GM20000 (cell line): ENCODE results near the gene PIP5K1C.

Experiments used
- DNase-seq: peaks from one replicate; pipeline ENCODE4 v3.0.0; 2012; ENCODE audit warnings: low spot score
- TF ChIP-seq, protein P1 (sequence below): IDR thresholded peaks from 2 replicates; pipeline ENCODE4 v1.5.1; 2012; ENCODE audit warnings: mild to moderate bottlenecking, control low read depth; ENCODE audit errors: extremely low read depth, missing control alignments

PIP5K1C gene

DNA sequence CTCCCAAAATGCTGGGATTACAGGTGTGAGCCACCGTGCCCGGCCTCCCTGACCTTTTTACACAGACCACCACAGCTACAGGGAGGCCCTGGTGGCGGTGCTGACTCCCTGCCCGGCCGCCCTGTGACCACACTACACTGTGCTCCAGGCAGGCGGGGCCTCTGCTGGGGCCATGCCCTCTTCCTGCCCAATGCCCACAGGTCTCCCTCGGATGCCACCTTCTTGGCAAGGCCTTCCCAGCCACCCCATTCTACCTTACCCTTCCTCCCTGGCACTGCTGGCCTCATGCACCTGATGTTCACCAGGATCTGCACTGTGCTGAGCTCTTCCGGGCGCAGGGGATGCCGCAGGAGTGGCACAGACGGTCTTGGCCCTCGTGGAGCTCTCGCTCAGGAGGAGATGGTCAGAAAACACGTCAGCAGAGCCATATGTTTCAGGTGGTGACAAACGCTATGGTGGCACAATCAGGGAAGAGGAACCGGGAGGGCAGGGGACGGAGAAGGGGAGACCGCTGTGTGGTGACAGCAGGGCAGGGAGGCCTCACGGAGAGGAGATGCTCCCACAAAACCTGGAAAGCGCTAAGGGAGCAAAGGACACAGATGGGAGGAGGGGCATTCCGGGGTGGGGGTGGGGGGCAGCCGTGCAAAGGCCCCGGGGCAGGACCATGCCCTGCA lies 4.1 kb downstream of the PIP5K1C start:
- TF ChIP-seq, protein P1, sequence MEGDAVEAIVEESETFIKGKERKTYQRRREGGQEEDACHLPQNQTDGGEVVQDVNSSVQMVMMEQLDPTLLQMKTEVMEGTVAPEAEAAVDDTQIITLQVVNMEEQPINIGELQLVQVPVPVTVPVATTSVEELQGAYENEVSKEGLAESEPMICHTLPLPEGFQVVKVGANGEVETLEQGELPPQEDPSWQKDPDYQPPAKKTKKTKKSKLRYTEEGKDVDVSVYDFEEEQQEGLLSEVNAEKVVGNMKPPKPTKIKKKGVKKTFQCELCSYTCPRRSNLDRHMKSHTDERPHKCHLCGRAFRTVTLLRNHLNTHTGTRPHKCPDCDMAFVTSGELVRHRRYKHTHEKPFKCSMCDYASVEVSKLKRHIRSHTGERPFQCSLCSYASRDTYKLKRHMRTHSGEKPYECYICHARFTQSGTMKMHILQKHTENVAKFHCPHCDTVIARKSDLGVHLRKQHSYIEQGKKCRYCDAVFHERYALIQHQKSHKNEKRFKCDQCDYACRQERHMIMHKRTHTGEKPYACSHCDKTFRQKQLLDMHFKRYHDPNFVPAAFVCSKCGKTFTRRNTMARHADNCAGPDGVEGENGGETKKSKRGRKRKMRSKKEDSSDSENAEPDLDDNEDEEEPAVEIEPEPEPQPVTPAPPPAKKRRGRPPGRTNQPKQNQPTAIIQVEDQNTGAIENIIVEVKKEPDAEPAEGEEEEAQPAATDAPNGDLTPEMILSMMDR = no peak
- DNase-seq = no peak

DNA sequence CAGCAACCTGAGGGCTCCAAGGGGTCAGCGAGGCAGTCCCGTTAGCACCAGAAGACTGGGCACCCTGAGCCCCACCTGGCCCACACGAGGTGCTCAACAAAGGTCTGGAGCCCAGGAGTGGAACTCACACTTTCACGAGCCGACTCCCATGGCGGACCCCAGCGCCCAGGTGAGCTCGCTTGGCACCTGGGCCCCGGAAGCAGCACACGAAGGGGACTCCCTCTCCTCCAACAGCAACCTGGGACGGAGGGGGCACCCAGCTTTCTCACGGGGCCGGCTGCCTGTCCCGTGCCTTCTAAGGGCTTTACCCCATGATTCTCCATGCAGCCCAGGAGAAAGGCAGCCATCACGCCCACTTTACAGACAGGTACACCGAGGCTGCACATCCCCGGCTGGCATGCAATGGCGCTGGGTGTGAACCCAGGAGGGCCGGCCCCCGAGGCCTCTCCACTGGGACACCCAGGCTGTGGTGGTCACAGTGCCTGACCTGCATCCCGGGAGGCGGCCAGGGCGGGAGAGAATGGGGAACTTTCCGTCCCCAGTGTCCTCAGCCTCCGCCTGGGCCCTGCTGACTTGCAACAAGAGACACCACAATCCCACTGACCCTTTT lies 5.0 kb downstream of the PIP5K1C start:
- TF ChIP-seq, protein P1 = no peak
- DNase-seq = no peak

DNA sequence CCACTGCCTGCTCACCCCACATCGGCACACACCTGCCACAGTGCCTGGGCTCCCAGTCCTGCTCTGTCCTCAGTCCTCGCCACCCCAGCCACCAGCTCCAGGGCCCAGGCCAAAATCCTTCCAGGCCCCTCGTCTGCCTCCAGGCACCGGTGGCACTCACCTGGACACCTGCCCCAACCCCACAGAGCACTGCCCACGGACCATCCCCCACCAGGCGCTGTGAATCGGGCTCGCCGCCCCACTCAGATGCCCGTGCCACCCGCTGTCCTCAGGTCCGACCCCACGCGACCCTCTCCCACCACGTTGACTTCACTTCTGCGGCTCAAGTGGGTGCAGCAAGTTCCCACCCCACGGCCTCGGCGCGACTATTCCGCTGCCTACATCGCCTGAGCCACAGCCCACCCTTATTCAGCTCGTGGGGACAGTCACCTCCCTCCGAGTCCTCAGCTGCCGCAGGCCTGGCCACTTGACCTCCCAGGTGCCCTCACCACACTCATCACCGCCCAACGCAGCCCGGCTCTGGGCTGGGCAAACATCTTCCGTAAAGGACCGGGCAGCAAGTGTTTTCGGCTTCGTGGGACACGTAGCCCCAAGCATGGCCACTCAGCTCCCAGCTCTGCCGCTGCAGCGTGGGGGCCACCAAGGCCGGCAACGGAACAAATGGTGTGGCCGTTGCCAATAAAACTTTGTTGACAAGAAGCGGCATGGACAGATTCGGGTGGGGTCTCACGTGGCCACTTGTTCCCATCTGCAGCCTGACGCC lies 5.7 kb downstream of the PIP5K1C start:
- DNase-seq = no peak
- TF ChIP-seq, protein P1 = no peak

DNA sequence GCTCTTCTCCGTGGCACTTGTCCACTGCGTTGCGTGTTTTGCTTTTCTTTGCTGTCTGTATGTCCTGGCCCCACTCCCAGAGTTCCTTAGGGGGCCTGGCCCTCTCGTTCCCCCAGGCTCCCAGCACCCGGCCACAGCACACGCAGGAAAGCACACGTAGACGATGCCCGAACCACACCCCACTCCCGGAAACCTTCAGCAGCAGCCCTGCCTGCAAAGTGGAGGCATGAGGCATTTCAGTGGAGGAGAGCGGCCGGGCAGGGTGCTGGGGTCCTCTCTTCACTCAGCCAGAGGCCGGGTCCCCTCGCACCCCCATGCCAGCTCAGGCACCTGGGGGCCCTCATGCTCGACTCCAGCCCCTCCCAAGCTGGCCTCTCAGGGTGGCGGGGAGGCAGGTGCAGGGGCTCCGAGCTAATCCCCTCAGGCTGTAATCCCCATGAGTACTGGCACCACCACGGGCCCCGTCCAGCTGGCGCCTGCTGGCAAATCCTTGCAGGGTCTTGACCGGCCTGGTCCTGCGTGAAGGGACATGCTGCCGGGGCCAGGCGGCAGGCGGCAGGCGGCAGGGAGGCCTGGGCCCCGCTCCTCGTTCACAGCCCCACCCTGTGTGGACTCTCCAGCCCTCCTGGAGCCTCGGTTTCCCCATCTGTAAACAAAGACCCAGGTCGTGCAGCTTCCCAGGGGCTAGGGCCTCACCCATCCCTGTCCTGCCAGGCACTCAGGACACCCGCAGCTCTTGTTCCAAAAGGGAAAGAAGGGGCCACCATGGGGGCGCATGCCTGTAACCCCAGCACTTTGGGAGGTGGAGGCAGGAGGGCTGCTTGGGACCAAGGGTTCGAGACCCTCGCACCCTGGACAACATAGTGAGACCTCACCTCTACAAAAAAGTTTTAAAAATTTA lies 7.0 kb downstream of the PIP5K1C start:
- TF ChIP-seq, protein P1 = no peak
- no peak for DNase-seq

DNA sequence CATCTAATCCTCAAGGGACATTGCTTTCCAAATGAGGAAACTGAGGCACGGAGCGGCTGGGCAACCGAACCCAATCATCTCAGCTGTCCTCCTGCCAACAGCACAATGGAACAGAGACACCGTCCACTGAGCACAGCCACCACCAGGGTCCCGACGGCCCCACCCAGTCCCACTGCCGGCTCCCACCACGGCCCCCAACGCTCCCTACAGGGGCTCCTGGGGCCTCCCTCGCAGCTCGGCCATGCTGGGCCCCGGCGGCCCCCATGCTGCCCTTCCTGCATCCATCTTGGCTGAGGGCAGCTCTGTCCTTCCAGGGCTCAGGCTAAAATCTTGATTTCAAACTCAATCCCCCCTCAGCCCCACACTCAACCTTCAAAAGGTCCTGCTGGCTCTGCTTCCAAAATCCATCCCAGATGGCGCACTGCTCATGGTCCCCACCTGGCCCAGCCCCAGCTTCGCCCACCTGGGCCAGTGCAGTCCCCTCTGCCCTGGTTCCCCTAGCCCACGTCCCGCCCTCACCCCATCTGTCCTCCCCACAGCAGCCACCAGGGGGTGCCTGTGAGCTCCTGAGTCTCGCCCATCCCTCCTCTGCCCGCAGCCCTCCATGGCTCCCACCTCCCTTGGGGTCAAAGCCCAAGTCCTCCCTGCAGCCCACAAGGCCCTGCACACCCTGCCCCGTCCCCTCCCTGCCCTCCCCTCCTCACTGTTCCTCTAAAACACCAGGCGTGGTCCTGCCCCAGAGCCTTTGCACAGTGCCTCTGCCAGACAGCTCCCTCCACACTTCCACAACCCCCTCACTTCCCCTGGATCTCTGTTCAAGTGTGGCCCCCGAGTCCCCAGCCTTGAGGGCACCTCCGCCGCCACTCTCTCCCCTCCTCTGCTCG lies 7.9 kb downstream of the PIP5K1C start:
- peak; percentile 71 for DNase-seq
- TF ChIP-seq, protein P1 = peak; percentile 60

DNA sequence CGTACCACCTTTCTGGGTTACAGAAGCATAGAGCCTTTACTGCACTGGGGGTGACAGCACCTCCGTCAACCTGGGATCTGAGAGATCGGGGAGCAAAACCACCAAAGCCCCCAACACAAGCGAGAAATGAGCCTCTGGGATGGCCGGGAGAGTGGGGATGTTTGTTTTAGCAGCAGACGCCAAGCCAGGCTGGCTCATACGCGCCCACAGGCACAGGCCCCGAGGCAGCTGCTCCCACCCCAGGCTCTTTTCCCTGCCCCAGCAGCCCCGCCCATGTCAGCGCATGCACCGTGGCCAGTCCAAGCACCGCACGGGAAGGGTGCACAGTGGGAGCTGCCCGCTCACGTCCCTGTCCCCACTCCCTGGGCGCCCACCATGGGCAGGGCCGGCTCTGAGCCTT lies 8.5 kb downstream of the PIP5K1C start:
- TF ChIP-seq, protein P1 = no peak

More for the DNA sequence above, 8.5 kb downstream of the PIP5K1C start:
- DNase-seq = no peak
